ENCODE results near the gene EXOC3L2. TPM values are rescaled to one million over a fixed set of nuclear protein-coding genes. Genes with fewer than 3 reads are reported as not detected.

Gene EXOC3L2
- total and polyA plus RNA-seq, 10 of the 15 experiments (the other 5 are each of a cell fraction or from before 2014, with no cell fraction given) = not detected

DNA sequence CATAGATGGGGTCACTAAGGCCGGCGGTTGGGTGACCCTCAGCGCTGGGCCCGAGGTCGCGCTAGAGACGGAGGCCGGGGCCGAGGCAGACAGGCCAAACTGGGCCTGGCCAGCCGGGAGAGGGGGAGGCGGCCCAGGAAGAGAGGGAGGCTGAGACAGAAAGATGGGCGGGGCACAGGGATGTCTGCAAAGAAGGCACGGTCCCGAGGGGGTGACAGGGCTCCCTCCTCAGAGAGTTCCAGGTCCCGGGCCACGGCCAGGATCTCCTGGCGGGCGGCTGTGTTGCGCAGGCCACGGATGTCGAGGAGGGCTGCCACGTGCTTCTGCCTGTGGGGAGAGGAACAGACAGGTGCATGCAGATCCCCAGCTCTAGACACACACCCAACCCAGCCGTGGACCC, 32.2 kb downstream of the EXOC3L2 start (continued):
- TF ChIP-seq, protein P1, sequence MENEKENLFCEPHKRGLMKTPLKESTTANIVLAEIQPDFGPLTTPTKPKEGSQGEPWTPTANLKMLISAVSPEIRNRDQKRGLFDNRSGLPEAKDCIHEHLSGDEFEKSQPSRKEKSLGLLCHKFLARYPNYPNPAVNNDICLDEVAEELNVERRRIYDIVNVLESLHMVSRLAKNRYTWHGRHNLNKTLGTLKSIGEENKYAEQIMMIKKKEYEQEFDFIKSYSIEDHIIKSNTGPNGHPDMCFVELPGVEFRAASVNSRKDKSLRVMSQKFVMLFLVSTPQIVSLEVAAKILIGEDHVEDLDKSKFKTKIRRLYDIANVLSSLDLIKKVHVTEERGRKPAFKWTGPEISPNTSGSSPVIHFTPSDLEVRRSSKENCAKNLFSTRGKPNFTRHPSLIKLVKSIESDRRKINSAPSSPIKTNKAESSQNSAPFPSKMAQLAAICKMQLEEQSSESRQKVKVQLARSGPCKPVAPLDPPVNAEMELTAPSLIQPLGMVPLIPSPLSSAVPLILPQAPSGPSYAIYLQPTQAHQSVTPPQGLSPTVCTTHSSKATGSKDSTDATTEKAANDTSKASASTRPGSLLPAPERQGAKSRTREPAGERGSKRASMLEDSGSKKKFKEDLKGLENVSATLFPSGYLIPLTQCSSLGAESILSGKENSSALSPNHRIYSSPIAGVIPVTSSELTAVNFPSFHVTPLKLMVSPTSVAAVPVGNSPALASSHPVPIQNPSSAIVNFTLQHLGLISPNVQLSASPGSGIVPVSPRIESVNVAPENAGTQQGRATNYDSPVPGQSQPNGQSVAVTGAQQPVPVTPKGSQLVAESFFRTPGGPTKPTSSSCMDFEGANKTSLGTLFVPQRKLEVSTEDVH (IDR thresholded peaks at IDR 0.05; ENCODE audit: low read depth, partially characterized antibody) = no peak
- no peak for TF ChIP-seq CBFB (IDR thresholded peaks at IDR 0.05; ENCODE audit: low read depth)
- TF ChIP-seq, protein P2, sequence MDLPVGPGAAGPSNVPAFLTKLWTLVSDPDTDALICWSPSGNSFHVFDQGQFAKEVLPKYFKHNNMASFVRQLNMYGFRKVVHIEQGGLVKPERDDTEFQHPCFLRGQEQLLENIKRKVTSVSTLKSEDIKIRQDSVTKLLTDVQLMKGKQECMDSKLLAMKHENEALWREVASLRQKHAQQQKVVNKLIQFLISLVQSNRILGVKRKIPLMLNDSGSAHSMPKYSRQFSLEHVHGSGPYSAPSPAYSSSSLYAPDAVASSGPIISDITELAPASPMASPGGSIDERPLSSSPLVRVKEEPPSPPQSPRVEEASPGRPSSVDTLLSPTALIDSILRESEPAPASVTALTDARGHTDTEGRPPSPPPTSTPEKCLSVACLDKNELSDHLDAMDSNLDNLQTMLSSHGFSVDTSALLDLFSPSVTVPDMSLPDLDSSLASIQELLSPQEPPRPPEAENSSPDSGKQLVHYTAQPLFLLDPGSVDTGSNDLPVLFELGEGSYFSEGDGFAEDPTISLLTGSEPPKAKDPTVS (IDR thresholded peaks at IDR 0.05; ENCODE audit: low read depth, low read length) = no peak

DNA sequence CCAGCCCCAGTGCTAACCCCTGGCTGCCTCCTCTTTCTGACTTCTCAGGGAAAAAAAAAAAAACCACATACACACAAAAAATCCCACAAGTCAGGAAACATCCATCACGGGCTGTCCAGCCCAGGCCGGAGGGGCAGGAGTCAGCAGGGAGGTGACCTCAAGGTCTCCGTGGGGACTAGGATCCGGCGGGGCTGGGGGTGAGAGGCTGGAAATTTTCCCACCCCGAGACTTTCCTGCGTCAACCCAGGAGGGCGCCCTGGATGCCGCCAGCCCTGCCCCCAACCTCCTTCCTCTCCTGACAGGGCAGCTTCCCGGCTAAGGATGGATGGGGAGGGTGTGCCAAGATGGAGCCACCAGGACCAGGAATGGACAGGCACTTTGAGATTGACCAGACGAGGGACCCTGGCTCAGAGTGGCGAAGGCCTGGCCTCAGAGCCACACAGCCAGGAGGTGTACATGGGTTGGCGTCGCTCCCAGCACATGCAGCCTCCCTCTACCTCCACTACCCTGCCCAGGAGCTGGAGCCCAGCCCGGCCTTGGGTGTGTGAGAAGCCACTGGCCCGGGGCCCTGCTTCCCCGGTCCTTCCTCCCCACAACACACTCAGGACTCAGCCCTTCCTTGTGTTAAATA, 33.3 kb downstream of the EXOC3L2 start:
- Histone ChIP-seq H3K9ac (ENCODE audit: control insufficient read depth, insufficient read depth, low read length) (no peak overlapping the region), H3K4me2 (ENCODE audit: control insufficient read depth, insufficient read depth) (no peak overlapping the region), H3K27me3 (replicated peaks in 1 of 2; ENCODE audit: control insufficient read depth in 2 of 2, insufficient read depth in 2 of 2, low read length in 1 of 2) (peaks cover 0 to 2% of the 10 kb centered on the region in 2 experiments), H3K27ac (ENCODE audit: control insufficient read depth, insufficient read depth) (no peak overlapping the region), H3K4me1 (ENCODE audit: control insufficient read depth, insufficient read depth, low read length) (no peaks in the 10 kb centered on the region), H3K9me3 (replicated peaks; ENCODE audit: control insufficient read depth, insufficient read depth, low read length) (no peaks in the 10 kb centered on the region), H3K36me3 (ENCODE audit: control insufficient read depth in 2 of 2, insufficient read depth in 2 of 2, low read length in 1 of 2) (no peaks in the 10 kb centered on the region), H2AFZ (ENCODE audit: control insufficient read depth, low read depth, low read length) (no peak overlapping the region), H4K20me1 (ENCODE audit: control insufficient read depth, insufficient read depth) (no peaks in the 10 kb centered on the region), H3K4me3 (no peak overlapping the region), H3K79me2 (ENCODE audit: control insufficient read depth, insufficient read depth, low read length) (no peaks in the 10 kb centered on the region)
- 39% methylated on average over 15 of the region's 17 CpGs for WGBS (ENCODE audit: insufficient coverage, insufficient replicate concordance, low lambda C conversion rate, missing lambda C conversion rate)
- no TSS peak for BruUV-seq (replicated peaks)
- ChIA-PET RAD21 (ENCODE audit: unreplicated experiment) (interaction anchor here (0.7 kb wide), 1 partner anchor 117 kb away, joined by 3 read pairs; no protein-coding TSS in a partner anchor), POLR2A (interaction anchor here (0.6 kb wide), 1 partner anchor 14 kb away, joined by 4 read pairs; no protein-coding TSS in a partner anchor), SMC1A (ENCODE audit: uncharacterized antibody, unreplicated experiment) (no interaction called here), CTCF (no interaction called here)
- TF ChIP-seq, protein P3, sequence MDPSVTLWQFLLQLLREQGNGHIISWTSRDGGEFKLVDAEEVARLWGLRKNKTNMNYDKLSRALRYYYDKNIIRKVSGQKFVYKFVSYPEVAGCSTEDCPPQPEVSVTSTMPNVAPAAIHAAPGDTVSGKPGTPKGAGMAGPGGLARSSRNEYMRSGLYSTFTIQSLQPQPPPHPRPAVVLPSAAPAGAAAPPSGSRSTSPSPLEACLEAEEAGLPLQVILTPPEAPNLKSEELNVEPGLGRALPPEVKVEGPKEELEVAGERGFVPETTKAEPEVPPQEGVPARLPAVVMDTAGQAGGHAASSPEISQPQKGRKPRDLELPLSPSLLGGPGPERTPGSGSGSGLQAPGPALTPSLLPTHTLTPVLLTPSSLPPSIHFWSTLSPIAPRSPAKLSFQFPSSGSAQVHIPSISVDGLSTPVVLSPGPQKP (IDR thresholded peaks at IDR 0.05; ENCODE audit: low read depth, low read length) = no peak
- TF ChIP-seq GATAD2B (conservative IDR thresholded peaks at IDR 0.05; ENCODE audit: low read depth) (no peak), SP1 (IDR thresholded peaks at IDR 0.05; ENCODE audit: low read depth, low read length) (no peak), SPI1 (IDR thresholded peaks at IDR 0.05; ENCODE audit: borderline replicate concordance, insufficient read depth, low read depth, low read length) (no peak), RUNX3 (IDR thresholded peaks at IDR 0.05; ENCODE audit: low read length) (no peak), NFXL1 (IDR thresholded peaks at IDR 0.05; ENCODE audit: borderline replicate concordance) (no peak), MYC (IDR thresholded peaks at IDR 0.05; ENCODE audit: insufficient read depth, insufficient read length, insufficient replicate concordance, low read length, severe bottlenecking) (no peak), IKZF1 (conservative IDR thresholded peaks at IDR 0.05) (no peak)
- TF ChIP-seq, protein P4, sequence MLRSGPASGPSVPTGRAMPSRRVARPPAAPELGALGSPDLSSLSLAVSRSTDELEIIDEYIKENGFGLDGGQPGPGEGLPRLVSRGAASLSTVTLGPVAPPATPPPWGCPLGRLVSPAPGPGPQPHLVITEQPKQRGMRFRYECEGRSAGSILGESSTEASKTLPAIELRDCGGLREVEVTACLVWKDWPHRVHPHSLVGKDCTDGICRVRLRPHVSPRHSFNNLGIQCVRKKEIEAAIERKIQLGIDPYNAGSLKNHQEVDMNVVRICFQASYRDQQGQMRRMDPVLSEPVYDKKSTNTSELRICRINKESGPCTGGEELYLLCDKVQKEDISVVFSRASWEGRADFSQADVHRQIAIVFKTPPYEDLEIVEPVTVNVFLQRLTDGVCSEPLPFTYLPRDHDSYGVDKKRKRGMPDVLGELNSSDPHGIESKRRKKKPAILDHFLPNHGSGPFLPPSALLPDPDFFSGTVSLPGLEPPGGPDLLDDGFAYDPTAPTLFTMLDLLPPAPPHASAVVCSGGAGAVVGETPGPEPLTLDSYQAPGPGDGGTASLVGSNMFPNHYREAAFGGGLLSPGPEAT (IDR thresholded peaks at IDR 0.05; ENCODE audit: low read depth) = no peak
- intact Hi-C loops (cut with micrococcal nuclease; ENCODE audit: unreplicated experiment) (no loop called here), in situ Hi-C loops (cut with MboI) (no loop called here)
- FAIRE-seq (no peak), DNase-seq (ENCODE audit: low read depth, low spot score) (no peak), ATAC-seq (no peak)

All from GM12878 (cell line).